GM12878 (cell line): Measurements from ENCODE around the gene PTPRB.

Experiments used
- EP300 ChIP-seq, 2 experiments: fragments of 150-350 bp in 1 of 2; IDR thresholded peaks; 2 replicates each; pipeline ENCODE4 v1.6.1; 2011 to 2012; ENCODE audit warnings: low read depth in 2 of 2, low read length in 2 of 2, borderline replicate concordance in 1 of 2, improper control_type of control experiment in 1 of 2, inconsistent platforms in 1 of 2; ENCODE audit not compliant: control insufficient read depth in 1 of 2
- EZH2 ChIP-seq: IDR thresholded peaks from 2 replicates; pipeline ENCODE4 v1.6.1; 2012; ENCODE audit warnings: low read depth, mild to moderate bottlenecking, control low read depth, inconsistent platforms, low read length, borderline replicate concordance; ENCODE audit not compliant: control insufficient read depth
- SREBF2 ChIP-seq: IDR thresholded peaks from 2 replicates; pipeline ENCODE4 v1.6.1; 2012; ENCODE audit warnings: mild to moderate bottlenecking, low read length
- TF ChIP-seq, protein P1 (sequence below): IDR thresholded peaks from 2 replicates; pipeline ENCODE4 v1.6.1; 2012; ENCODE audit warnings: improper control_type of control experiment, low read depth, low read length; ENCODE audit not compliant: insufficient replicate concordance

DNA sequence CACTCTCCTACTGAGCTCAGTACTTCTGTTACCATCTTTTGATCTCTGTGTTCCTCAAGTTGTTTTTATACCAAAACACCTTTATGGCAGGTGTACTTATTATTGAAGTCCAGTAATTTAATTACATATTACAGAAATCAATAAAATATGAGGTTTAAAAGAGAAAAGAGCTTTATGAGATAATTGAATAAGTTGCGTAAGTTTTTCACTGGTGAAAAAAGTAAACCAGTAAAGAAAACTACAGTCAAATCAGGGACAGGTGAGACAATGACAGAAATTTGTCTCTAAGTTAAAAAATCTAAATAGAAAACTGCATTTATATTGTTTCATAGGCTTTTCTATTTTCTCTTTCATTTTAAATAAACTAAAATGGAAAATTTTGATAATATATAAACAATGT lies 29.1 kb upstream of the PTPRB start:
- TF ChIP-seq EZH2 (no peak), SREBF2 (no peak), EP300 (IDR thresholded peaks at IDR 0.05; ENCODE audit: borderline replicate concordance in 1 of 2, control insufficient read depth in 1 of 2, low read depth in 2 of 2, low read length in 2 of 2) (no peak)
- TF ChIP-seq, protein P1, sequence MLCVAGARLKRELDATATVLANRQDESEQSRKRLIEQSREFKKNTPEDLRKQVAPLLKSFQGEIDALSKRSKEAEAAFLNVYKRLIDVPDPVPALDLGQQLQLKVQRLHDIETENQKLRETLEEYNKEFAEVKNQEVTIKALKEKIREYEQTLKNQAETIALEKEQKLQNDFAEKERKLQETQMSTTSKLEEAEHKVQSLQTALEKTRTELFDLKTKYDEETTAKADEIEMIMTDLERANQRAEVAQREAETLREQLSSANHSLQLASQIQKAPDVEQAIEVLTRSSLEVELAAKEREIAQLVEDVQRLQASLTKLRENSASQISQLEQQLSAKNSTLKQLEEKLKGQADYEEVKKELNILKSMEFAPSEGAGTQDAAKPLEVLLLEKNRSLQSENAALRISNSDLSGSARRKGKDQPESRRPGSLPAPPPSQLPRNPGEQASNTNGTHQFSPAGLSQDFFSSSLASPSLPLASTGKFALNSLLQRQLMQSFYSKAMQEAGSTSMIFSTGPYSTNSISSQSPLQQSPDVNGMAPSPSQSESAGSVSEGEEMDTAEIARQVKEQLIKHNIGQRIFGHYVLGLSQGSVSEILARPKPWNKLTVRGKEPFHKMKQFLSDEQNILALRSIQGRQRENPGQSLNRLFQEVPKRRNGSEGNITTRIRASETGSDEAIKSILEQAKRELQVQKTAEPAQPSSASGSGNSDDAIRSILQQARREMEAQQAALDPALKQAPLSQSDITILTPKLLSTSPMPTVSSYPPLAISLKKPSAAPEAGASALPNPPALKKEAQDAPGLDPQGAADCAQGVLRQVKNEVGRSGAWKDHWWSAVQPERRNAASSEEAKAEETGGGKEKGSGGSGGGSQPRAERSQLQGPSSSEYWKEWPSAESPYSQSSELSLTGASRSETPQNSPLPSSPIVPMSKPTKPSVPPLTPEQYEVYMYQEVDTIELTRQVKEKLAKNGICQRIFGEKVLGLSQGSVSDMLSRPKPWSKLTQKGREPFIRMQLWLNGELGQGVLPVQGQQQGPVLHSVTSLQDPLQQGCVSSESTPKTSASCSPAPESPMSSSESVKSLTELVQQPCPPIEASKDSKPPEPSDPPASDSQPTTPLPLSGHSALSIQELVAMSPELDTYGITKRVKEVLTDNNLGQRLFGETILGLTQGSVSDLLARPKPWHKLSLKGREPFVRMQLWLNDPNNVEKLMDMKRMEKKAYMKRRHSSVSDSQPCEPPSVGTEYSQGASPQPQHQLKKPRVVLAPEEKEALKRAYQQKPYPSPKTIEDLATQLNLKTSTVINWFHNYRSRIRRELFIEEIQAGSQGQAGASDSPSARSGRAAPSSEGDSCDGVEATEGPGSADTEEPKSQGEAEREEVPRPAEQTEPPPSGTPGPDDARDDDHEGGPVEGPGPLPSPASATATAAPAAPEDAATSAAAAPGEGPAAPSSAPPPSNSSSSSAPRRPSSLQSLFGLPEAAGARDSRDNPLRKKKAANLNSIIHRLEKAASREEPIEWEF = no peak
